ENCODE data around the gene MRPS34.

GRCh38 chr16:1776991-1777374, 4.0 kb upstream of the MRPS34 start:
- TF ChIP-seq EP300 (IDR thresholded peaks at IDR 0.05), result no peak
- TF ChIP-seq, protein P1, sequence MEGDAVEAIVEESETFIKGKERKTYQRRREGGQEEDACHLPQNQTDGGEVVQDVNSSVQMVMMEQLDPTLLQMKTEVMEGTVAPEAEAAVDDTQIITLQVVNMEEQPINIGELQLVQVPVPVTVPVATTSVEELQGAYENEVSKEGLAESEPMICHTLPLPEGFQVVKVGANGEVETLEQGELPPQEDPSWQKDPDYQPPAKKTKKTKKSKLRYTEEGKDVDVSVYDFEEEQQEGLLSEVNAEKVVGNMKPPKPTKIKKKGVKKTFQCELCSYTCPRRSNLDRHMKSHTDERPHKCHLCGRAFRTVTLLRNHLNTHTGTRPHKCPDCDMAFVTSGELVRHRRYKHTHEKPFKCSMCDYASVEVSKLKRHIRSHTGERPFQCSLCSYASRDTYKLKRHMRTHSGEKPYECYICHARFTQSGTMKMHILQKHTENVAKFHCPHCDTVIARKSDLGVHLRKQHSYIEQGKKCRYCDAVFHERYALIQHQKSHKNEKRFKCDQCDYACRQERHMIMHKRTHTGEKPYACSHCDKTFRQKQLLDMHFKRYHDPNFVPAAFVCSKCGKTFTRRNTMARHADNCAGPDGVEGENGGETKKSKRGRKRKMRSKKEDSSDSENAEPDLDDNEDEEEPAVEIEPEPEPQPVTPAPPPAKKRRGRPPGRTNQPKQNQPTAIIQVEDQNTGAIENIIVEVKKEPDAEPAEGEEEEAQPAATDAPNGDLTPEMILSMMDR (IDR thresholded peaks at IDR 0.05), result no peak
- no peak for TF ChIP-seq POLR2AphosphoS5 (IDR thresholded peaks at IDR 0.05)
- TF ChIP-seq POLR2A (IDR thresholded peaks at IDR 0.05; ENCODE audit: low read depth), result no peak
